ENCODE results near the gene TGFBR3.
A peak's percentile ranks its signal among the peaks of the same experiment; 100 is the strongest.

The TGFBR3 gene

GRCh38 chr1:91730801-91731732 lies 154.9 kb downstream of the TGFBR3 start:
- TF ChIP-seq FOXP2 (optimal IDR thresholded peaks at IDR 0.05; ENCODE audit: borderline replicate concordance, extremely low read depth, extremely low read length, insufficient read depth) (peak; percentile 39), SIN3A (IDR thresholded peaks at IDR 0.05; ENCODE audit: borderline replicate concordance, insufficient read depth, low read length) (peak; percentile 74; the same call in 1 of the 2 replicates), POLR2AphosphoS5 (IDR thresholded peaks at IDR 0.05; ENCODE audit: low read depth, low read length) (peak; percentile 64), REST (IDR thresholded peaks at IDR 0.05; ENCODE audit: insufficient read depth in 1 of 2, low read depth in 2 of 2, low read length in 2 of 2) (peak in 1 of 2 experiments; percentile 73; a peak in 2 of 4 replicates), TAF1 (IDR thresholded peaks at IDR 0.05; ENCODE audit: borderline replicate concordance, insufficient read depth, low read length) (peak; percentile 64; the same call in 1 of the 2 replicates)

GRCh38 chr1:91729621-91730358 lies 156.2 kb downstream of the TGFBR3 start:
- TF ChIP-seq SIN3A (IDR thresholded peaks at IDR 0.05; ENCODE audit: borderline replicate concordance, insufficient read depth, low read length), result no peak
- no peak for TF ChIP-seq REST (IDR thresholded peaks at IDR 0.05; ENCODE audit: insufficient read depth in 1 of 2, low read depth in 2 of 2, low read length in 2 of 2)
- no peak for TF ChIP-seq TAF1 (IDR thresholded peaks at IDR 0.05; ENCODE audit: borderline replicate concordance, insufficient read depth, low read length)
- TF ChIP-seq FOXP2 (optimal IDR thresholded peaks at IDR 0.05; ENCODE audit: borderline replicate concordance, extremely low read depth, extremely low read length, insufficient read depth), result no peak
- TF ChIP-seq POLR2AphosphoS5 (IDR thresholded peaks at IDR 0.05; ENCODE audit: low read depth, low read length), result no peak

GRCh38 chr1:91727763-91728162 lies 158.2 kb downstream of the TGFBR3 start:
- TF ChIP-seq TAF1 (IDR thresholded peaks at IDR 0.05; ENCODE audit: borderline replicate concordance, insufficient read depth, low read length) (no peak), REST (IDR thresholded peaks at IDR 0.05; ENCODE audit: insufficient read depth in 1 of 2, low read depth in 2 of 2, low read length in 2 of 2) (no peak), SIN3A (IDR thresholded peaks at IDR 0.05; ENCODE audit: borderline replicate concordance, insufficient read depth, low read length) (no peak), POLR2AphosphoS5 (IDR thresholded peaks at IDR 0.05; ENCODE audit: low read depth, low read length) (no peak), FOXP2 (optimal IDR thresholded peaks at IDR 0.05; ENCODE audit: borderline replicate concordance, extremely low read depth, extremely low read length, insufficient read depth) (no peak)

- TF ChIP-seq TAF1 (IDR thresholded peaks at IDR 0.05; ENCODE audit: borderline replicate concordance, insufficient read depth, low read length) (no peak), POLR2AphosphoS5 (IDR thresholded peaks at IDR 0.05; ENCODE audit: low read depth, low read length) (no peak), SIN3A (IDR thresholded peaks at IDR 0.05; ENCODE audit: borderline replicate concordance, insufficient read depth, low read length) (no peak), FOXP2 (optimal IDR thresholded peaks at IDR 0.05; ENCODE audit: borderline replicate concordance, extremely low read depth, extremely low read length, insufficient read depth) (no peak), REST (IDR thresholded peaks at IDR 0.05; ENCODE audit: insufficient read depth in 1 of 2, low read depth in 2 of 2, low read length in 2 of 2) (no peak)
Observed at GRCh38 chr1:91725989-91726721, 159.8 kb downstream of the TGFBR3 start.
